HepG2 (cell line): ENCODE measurements around the gene NAT9. TPM values are rescaled to one million over a fixed set of nuclear protein-coding genes. Genes with fewer than 3 reads are reported as not detected.

Experiments used
- FLYWCH1 ChIP-seq: sonication (generic); formaldehyde crosslinking; IDR thresholded peaks from 2 replicates; pipeline ENCODE4 v1.8.1; 2023; ENCODE audit warnings: mild to moderate bottlenecking, missing genetic modification reagents
- FOXA3 ChIP-seq: IDR thresholded peaks from 2 replicates; pipeline ENCODE4 v1.6.1; 2016; ENCODE audit warnings: missing genetic modification reagents, missing compliant biosample characterization
- FOXM1 ChIP-seq: sonication (generic); formaldehyde crosslinking; IDR thresholded peaks from 2 replicates; pipeline ENCODE4 v1.5.0; 2020; ENCODE audit warnings: missing genetic modification reagents
- HDAC2 ChIP-seq: sonication (generic); formaldehyde crosslinking; IDR thresholded peaks from 2 replicates; pipeline ENCODE4 v1.4.0; 2020; ENCODE audit warnings: missing genetic modification reagents
- HDAC6 ChIP-seq: fragments of 200-600 bp; sonication (generic); IDR thresholded peaks from 2 replicates; pipeline ENCODE4 v1.7.0; 2017; ENCODE audit warnings: mild to moderate bottlenecking, antibody characterized with exemption, low read length, low read depth
- HES4 ChIP-seq: sonication (generic); formaldehyde crosslinking; IDR thresholded peaks from 2 replicates; pipeline ENCODE4 v1.9.0; 2021; ENCODE audit warnings: mild to moderate bottlenecking, missing genetic modification reagents, borderline replicate concordance
- KAT7 ChIP-seq: IDR thresholded peaks from 2 replicates; pipeline ENCODE4 v1.6.1; 2018; ENCODE audit warnings: borderline replicate concordance, missing compliant biosample characterization
- MAFF ChIP-seq: IDR thresholded peaks from 2 replicates; pipeline ENCODE4 v1.6.1; 2011; ENCODE audit warnings: low read depth, low read length, improper control_type of control experiment
- MED1 ChIP-seq: sonication (generic); formaldehyde crosslinking; IDR thresholded peaks from 2 replicates; pipeline ENCODE4 v1.4.0; 2020; ENCODE audit warnings: missing genetic modification reagents
- MYNN ChIP-seq: sonication (generic); formaldehyde crosslinking; IDR thresholded peaks from 2 replicates; pipeline ENCODE4 v1.4.0; 2020; ENCODE audit warnings: mild to moderate bottlenecking, low read depth, missing genetic modification reagents
- NFE2L1 ChIP-seq: sonication (generic); formaldehyde crosslinking; IDR thresholded peaks from 2 replicates; pipeline ENCODE4 v1.4.0; 2020; ENCODE audit warnings: missing genetic modification reagents, mild to moderate bottlenecking, borderline replicate concordance
- NR2F1 ChIP-seq, 2 experiments: fragments of 450-650 bp in 1 of 2; formaldehyde crosslinking in 1 of 2; IDR thresholded peaks; 2 replicates each; pipeline versions ENCODE4 v1.5.0 to v1.6.1; 2016 to 2020; ENCODE audit warnings: mild to moderate bottlenecking in 1 of 2, missing compliant biosample characterization in 1 of 2, missing genetic modification reagents in 1 of 2, moderate library complexity in 1 of 2
- NR3C1 ChIP-seq: sonication (generic); formaldehyde crosslinking; IDR thresholded peaks from 2 replicates; pipeline ENCODE4 v1.4.0; 2020; ENCODE audit warnings: missing genetic modification reagents
- PAWR ChIP-seq: sonication (generic); formaldehyde crosslinking; IDR thresholded peaks from 2 replicates; pipeline ENCODE4 v1.4.0; 2020; ENCODE audit warnings: missing genetic modification reagents, mild to moderate bottlenecking, borderline replicate concordance
- PPARG ChIP-seq: conservative IDR thresholded peaks from 2 replicates; pipeline ENCODE4 v1.6.1; 2016; ENCODE audit warnings: missing biosample characterization, missing genetic modification reagents
- REXO4 ChIP-seq: sonication (generic); formaldehyde crosslinking; IDR thresholded peaks from 2 replicates; pipeline ENCODE4 v1.8.0; 2022; ENCODE audit warnings: missing genetic modification reagents, mild to moderate bottlenecking, borderline replicate concordance
- SAFB2 ChIP-seq: sonication (generic); formaldehyde crosslinking; IDR thresholded peaks from 2 replicates; pipeline ENCODE4 v1.5.1; 2020; ENCODE audit warnings: missing genetic modification reagents, low read depth, mild to moderate bottlenecking, borderline replicate concordance
- TBP ChIP-seq: sonication (generic); formaldehyde crosslinking; IDR thresholded peaks from 2 replicates; pipeline ENCODE4 v1.5.0; 2020; ENCODE audit warnings: missing genetic modification reagents
- TBX2 ChIP-seq: sonication (generic); formaldehyde crosslinking; IDR thresholded peaks from 2 replicates; pipeline ENCODE4 v1.5.0; 2020; ENCODE audit warnings: missing genetic modification reagents, mild to moderate bottlenecking, borderline replicate concordance
- U2AF2 ChIP-seq: fragments of 200-400 bp; formaldehyde crosslinking; IDR thresholded peaks from 2 replicates; pipeline ENCODE4 v1.6.1; 2017; ENCODE audit warnings: low read depth, mild to moderate bottlenecking, low read length
- YEATS4 ChIP-seq: sonication (generic); formaldehyde crosslinking; IDR thresholded peaks from 2 replicates; pipeline ENCODE4 v1.4.0; 2020; ENCODE audit warnings: missing genetic modification reagents, borderline replicate concordance
- ZBTB34 ChIP-seq: sonication (generic); formaldehyde crosslinking; IDR thresholded peaks from 2 replicates; pipeline ENCODE4 v1.8.0; 2022; ENCODE audit warnings: mild to moderate bottlenecking, missing genetic modification reagents
- ZMAT3 ChIP-seq: sonication (generic); formaldehyde crosslinking; conservative IDR thresholded peaks from 2 replicates; pipeline ENCODE4 v1.7.0; 2021; ENCODE audit warnings: missing genetic modification reagents
- ZNF367 ChIP-seq: sonication (generic); formaldehyde crosslinking; IDR thresholded peaks from 2 replicates; pipeline ENCODE4 v1.4.0; 2020; ENCODE audit warnings: missing genetic modification reagents, borderline replicate concordance
- ZNF44 ChIP-seq: sonication (generic); formaldehyde crosslinking; IDR thresholded peaks from 2 replicates; pipeline ENCODE4 v1.5.1; 2020; ENCODE audit warnings: mild to moderate bottlenecking, missing genetic modification reagents
- ZNF737 ChIP-seq: sonication (generic); formaldehyde crosslinking; IDR thresholded peaks from 2 replicates; pipeline ENCODE4 v1.5.0; 2020; ENCODE audit warnings: missing genetic modification reagents, mild to moderate bottlenecking, borderline replicate concordance
- ZNF891 ChIP-seq: sonication (generic); formaldehyde crosslinking; IDR thresholded peaks from 2 replicates; pipeline ENCODE4 v1.5.0; 2020; ENCODE audit warnings: mild to moderate bottlenecking, missing genetic modification reagents
- polyA plus RNA-seq, 8 experiments: library from polyadenylated mRNA; depleted of rRNA in 3 of 8; stranded (reverse) in 7 of 8; unstranded in 1 of 8; fragments of >200 nt; fragmentation: Illumina TruSeq in 4 of 8; extraction: Trizol in 4 of 8; gene quantifications; 2 replicates each; pipeline versions ENCODE4 v1.2.1 to v1.2.3, GENCODE V29; 2011 to 2016; ENCODE audit warnings: low read depth in 4 of 8, missing spikeins in 1 of 8, mixed read lengths in 1 of 8; ENCODE audit not compliant: insufficient read depth in 1 of 8
- total RNA-seq, 5 experiments: library from RNA; depleted of rRNA; stranded (reverse); fragments of >200 nt; fragmentation: Illumina TruSeq; extraction: Trizol; gene quantifications; 2 replicates each; pipeline ENCODE4 v1.2.3, GENCODE V29; 2016; ENCODE audit warnings: low read depth in 1 of 5
- TF ChIP-seq, protein P1 (sequence below): sonication (generic); formaldehyde crosslinking; IDR thresholded peaks from 2 replicates; pipeline ENCODE4 v1.5.0; 2020; ENCODE audit warnings: mild to moderate bottlenecking, missing genetic modification reagents

Gene NAT9
- total and polyA plus RNA-seq, 2 of the 13 experiments (the other 11 are each of a cell fraction or from before 2014, with no cell fraction given), result 39.7 to 44.2 TPM

GRCh38 chr17:74776044-74776962, at the start of gene NAT9 (continued):
- TF ChIP-seq REXO4 (CRISPR knock-in tag) (no peak), FOXM1 (no peak), NFE2L1 (CRISPR knock-in tag) (no peak), MYNN (CRISPR knock-in tag) (no peak), FOXA3 (CRISPR knock-in tag) (peak; percentile 50), TBX2 (CRISPR knock-in tag) (peak; percentile 98), ZBTB34 (no peak), HES4 (CRISPR knock-in tag) (peak; percentile 82; the same call in 1 of the 2 replicates), PAWR (CRISPR knock-in tag) (no peak), PPARG (no peak; the same call in 1 of the 2 replicates), TBP (no peak), MED1 (CRISPR knock-in tag) (peak; percentile 44; the same call in 1 of the 2 replicates), ZNF737 (CRISPR knock-in tag) (no peak), KAT7 (no peak; the same call in 1 of the 2 replicates), HDAC2 (CRISPR knock-in tag) (peak; percentile 59), HDAC6 (no peak), MAFF (no peak), ZNF367 (no peak), NR2F1 (CRISPR knock-in tag; IDR thresholded peaks at IDR 0.05) (no peak), FLYWCH1 (CRISPR knock-in tag) (no peak), YEATS4 (CRISPR knock-in tag) (peak; percentile 85), ZNF891 (CRISPR knock-in tag) (peak; percentile 41; the same call in 1 of the 2 replicates), U2AF2 (no peak), ZNF44 (CRISPR knock-in tag) (no peak; the same call in 1 of the 2 replicates), ZMAT3 (peak; percentile 51), SAFB2 (CRISPR knock-in tag) (no peak; the same call in 1 of the 2 replicates), NR3C1 (no peak)
- TF ChIP-seq, protein P1, sequence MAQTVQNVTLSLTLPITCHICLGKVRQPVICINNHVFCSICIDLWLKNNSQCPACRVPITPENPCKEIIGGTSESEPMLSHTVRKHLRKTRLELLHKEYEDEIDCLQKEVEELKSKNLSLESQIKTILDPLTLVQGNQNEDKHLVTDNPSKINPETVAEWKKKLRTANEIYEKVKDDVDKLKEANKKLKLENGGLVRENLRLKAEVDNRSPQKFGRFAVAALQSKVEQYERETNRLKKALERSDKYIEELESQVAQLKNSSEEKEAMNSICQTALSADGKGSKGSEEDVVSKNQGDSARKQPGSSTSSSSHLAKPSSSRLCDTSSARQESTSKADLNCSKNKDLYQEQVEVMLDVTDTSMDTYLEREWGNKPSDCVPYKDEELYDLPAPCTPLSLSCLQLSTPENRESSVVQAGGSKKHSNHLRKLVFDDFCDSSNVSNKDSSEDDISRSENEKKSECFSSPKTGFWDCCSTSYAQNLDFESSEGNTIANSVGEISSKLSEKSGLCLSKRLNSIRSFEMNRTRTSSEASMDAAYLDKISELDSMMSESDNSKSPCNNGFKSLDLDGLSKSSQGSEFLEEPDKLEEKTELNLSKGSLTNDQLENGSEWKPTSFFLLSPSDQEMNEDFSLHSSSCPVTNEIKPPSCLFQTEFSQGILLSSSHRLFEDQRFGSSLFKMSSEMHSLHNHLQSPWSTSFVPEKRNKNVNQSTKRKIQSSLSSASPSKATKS (CRISPR knock-in tag), result no peak
